Stimulated activated CD8-positive, alpha-beta memory T cell treated with anti-CD3 and anti-CD28 coated beads, Interleukin-7, amount 100 ng/mL, for 48 hours (primary cell): ENCODE results near the gene PBX1.

ENCODE experiments used
- DNase-seq, 2 donors: peaks; one replicate each; pipeline ENCODE4 v3.0.0-alpha.2; 2020; ENCODE audit warnings: low read depth in 1 of 2; ENCODE audit errors: extremely low read depth in 1 of 2

Gene PBX1

GRCh38 chr1:164748253-164748899 lies 189.4 kb downstream of the PBX1 start:
- DNase-seq = no peak

DNA sequence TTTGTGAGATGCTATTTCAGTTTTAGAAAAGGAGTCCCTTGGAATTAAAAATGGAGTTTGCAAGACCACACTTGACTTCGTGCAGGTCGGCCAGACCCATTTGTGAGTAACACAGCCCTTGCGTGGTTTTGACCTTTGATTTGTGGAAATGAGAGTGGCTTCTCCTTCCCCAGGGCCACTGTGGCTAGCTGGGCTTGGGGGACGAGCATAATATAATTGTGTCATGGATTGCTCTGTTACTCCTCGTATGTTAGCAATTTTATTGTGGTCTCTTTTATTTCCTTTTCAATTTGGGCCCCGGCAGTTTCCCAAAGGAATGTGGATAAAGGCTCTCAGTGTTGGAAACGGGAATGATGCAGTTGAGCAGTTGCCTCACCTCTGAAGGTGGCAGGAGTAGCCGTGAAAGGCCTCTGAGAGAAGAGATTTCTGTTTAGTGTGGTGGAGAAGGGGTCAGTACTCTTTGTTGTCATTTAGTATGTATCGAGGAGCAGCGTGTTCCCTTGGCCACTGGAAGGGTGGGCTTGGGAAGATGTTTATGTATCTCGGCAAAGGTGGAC lies 194.6 kb downstream of the PBX1 start:
- DNase-seq = no peak

DNA sequence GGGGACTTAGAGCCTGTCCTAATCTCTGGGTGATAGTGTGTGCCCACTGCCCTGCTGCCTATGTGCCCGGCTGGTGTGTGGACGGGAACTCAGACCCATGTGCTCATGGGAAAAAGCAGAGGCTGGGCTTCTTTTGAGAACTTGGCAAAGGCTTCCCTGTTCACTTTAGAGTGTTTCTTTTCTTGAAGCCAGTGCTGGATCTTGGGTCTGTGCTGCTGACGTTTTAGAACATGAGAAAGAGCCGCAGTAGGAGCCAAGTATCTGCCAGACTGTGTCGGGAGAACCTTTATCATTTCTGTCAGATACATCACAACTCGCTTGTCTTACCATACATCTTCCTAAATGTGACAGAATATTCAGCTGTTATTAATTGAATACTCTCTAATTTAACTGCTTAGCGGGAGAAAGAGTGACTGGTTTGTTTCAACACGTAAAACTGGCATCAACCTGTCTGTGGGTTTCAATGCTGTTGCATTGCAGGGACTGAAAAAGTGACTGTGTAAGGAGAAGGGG lies 195.2 kb downstream of the PBX1 start:
- DNase-seq = no peak

DNA sequence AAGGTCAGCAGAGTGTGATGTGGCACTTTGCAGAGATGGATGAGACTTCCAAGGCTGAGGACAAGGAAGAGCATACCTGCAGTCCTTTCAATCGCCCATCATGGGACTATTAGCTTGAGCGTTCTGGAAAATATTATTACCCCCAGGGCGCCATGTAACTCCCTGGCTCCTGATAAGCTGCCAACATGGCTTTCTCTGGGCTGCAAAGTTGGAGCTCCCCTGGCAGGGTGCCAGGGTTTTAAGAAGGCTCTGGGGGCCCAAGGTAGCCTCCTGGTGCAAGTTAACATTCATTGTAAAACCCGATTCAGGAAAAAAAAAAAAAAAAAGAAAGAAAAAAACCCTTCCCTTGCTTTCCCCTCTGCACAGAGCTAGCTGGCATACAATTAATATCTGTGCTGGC lies 196.7 kb downstream of the PBX1 start:
- DNase-seq = no peak

DNA sequence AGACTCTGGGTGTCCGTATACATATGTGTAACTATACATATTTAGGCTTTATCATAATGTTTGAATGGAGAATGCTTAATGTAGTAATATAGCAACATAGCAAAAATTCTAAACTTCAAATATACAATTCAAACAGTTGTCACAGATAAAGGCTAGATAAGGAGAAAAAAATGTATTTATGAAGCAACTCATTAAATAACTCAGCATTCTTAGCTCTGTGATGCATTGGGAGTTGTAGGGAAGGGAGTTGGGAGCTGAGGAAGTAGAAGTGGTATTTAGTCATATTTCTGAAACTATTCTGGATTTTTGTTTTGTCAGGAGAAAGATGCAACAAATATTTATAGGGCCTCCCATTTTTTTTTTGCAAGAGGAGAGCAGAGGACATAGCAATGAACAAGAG lies 197.8 kb downstream of the PBX1 start:
- no peak for DNase-seq

DNA sequence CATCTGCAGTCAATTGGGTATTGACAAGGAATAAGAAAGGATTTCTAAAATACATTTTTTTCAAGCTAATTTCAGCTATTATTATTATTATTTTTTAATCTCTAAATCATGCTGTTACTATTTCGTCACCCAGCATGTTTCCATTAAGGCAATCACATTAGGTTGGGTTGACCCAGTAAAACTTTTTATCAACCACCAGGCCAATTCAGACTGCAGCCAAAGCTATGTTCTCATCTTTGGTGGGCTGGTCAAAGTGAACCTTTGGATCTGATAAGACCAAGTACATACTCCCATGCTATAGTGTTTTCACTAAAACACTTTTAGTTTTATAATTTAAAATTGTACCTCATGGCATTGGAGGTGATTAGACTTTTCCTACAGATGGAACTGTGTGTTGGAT lies 198.6 kb downstream of the PBX1 start:
- no peak for DNase-seq

DNA sequence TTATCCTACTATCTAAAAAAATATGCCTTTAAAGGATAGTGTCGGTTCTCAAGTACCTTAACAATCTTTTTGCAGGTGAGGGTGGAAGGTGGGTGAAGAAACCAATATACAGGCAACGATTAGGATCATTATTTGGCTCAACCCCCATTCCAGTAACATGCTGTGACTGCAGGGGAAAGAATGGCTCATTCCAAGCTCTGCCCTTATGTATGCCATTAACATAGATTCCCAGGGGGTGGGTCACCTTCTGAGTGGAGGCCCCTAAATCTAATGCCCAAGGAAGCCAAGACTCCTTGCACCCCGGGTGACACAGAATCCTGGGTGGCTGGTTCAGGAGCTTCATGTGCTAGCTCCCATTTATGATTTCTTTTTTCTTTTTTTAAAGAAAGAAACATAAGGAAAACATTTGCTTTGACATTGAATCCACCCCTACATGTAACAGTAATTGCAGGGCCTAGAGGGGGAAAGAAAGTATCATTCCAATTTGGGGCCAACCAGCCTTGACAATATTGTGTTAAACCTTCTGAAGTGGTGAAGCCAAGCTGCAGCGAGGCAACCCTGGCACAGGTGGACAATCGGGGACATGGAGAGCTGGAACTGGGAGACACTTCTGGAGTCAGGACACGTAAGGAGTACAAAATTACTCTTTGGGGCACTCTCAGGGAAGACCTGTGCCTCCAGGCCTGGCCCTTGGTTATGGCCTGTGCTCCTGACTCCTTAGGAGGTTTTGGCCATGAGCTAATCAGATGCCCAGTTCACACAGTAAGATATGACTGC lies 200.3 kb downstream of the PBX1 start:
- DNase-seq = no peak

DNA sequence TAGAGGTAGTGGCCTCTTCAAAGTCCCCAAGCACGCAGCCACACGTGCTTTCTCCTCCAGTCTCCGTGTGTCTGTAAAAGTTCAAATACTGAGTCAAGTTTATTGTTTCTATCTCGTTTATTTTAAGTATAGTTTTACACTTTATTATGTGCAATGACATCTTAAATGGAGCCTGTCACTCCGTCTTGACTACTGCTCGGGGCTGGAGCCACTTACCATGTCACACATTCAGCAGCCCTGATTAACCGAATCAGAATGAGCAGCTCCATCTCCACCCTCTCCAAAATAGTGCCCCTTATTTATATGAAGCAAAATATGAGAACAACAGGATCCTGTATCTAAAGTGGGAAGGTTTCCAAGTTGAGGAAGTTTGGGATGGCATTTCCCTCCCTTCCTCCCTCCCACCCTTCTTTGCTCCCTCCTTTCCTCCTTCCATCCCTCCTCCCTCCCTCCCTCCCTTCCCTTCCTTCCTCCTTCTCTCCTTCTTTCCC lies 201.0 kb downstream of the PBX1 start:
- no peak for DNase-seq

DNA sequence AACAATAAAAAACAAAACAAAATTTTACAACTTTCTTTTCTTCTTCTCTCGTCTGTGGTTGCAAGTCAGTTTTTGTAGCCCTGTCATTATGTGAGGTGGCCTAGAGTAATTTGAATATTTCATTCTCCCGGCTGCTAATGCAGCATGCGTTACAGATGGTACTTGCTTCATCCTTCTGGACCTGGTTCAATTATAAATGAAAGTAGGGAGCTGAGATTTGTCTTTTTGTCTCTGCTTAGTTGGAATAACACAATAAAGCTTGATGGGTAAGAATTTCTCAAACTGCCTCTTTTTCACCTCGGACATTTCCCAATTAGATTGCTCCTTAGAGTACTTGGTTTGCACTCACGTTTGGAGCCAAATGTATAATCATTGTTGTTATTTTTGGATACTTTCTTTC lies 201.6 kb downstream of the PBX1 start:
- DNase-seq = no peak

- no peak for DNase-seq
Measured at GRCh38 chr1:164761009-164761408, 202.0 kb downstream of the PBX1 start.

DNA sequence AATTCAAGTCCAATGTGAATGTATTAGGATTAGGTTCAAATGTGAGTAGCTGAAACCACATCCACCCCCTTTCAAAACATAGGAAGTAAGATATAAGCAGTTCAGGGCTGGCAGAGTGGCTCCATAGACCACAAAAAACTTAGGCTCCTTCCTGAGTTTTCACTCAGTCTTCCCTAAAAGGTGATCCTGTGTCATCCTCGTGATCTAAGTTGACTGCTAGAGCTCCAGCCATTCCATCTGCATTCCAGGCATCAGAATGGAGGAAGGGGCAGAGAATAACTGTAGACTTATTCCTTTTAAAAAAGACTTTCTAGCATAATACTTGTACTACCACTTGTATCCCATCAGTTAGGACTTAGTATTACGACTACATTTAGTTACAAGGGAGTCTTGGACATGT lies 204.1 kb downstream of the PBX1 start:
- no peak for DNase-seq

DNA sequence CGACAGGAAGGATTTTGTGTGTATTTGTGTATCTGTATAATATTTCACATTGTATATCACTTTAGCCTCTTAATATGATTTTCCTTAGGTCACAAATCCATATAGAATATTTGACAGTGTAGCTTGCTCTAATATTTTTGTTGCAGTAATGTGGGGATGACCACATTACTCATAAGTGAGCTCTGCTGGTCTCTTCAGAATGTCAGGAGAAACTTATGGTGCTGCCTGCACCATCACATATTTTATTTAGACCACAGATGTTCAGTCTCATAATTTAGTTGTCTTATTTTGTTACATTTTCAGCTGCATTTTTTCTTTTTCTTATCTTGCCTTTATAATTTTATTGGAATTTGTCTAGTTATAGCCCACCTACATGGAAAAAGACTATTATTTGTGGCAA lies 205.3 kb downstream of the PBX1 start:
- DNase-seq = no peak

DNA sequence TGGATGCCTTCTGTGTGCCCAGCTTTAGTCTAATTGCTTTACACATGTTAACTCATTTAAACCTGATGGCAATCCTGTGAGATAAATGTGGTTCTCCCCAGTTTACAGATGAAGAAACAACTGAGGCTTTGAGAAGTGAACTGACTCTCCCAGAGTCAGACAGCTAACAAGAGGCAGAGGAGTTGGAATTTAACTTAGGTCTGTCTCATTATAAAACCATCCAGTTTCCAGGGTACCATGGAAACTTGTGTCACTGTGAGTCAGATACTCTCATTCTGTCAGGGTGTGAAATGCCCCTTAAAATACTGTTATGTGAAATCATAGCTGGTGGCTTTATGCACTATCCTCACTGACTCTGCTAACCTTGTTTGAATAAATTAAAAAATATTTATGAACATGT lies 206.6 kb downstream of the PBX1 start:
- no peak for DNase-seq

- DNase-seq = no peak
Measured at GRCh38 chr1:164765992-164766720, 207.2 kb downstream of the PBX1 start.

- no peak for DNase-seq
Measured at GRCh38 chr1:164767752-164768402, 208.9 kb downstream of the PBX1 start.

GRCh38 chr1:164768619-164769018 lies 209.6 kb downstream of the PBX1 start:
- DNase-seq = no peak

- no peak for DNase-seq
Measured at GRCh38 chr1:164769486-164770130, 210.6 kb downstream of the PBX1 start.

- no peak for DNase-seq
Measured at GRCh38 chr1:164770131-164770529, 211.1 kb downstream of the PBX1 start.

GRCh38 chr1:164771041-164771618 lies 212.1 kb downstream of the PBX1 start:
- no peak for DNase-seq
